MCF 10A (cell line): ENCODE measurements around the gene PTRH1. TPM values are rescaled to one million over a fixed set of nuclear protein-coding genes. Genes with fewer than 3 reads are reported as not detected.

Experiments used
- BruUV-seq: library from RNA; stranded (reverse); fragments of 400-500 nt; replicated peaks from 2 replicates; lab custom pipeline; 2021; lab: Mats Ljungman, UMichigan
- CTCF ChIA-PET: fragments of 300-600 bp; sonication (Branson Sonifier 250); formaldehyde crosslinking; extraction: SDS; loops from one replicate; lab custom pipeline; 2021; ENCODE audit warnings: antibody characterized with exemption, inconsistent platforms; lab: Yijun Ruan, JAX
- POLR2A ChIA-PET: fragments of 300-600, 350-650 bp; sonication (Branson Sonifier 250); formaldehyde crosslinking; extraction: SDS; loops from one replicate; lab custom pipeline; 2020; ENCODE audit warnings: antibody characterized with exemption, inconsistent platforms; lab: Yijun Ruan, JAX
- DNase-seq: peaks from one replicate; pipeline ENCODE4 v3.0.0-alpha.2; 2018; ENCODE audit not compliant: unreplicated experiment
- H3K27ac Mint-ChIP-seq: one replicate; pipeline ENCODE4 v1.8.0; 2022; ENCODE audit warnings: mild to moderate bottlenecking, low read depth, mixed read lengths; ENCODE audit not compliant: unreplicated experiment
- H3K27me3 Mint-ChIP-seq: one replicate; pipeline ENCODE4 v1.8.0; 2022; ENCODE audit warnings: mixed read lengths; ENCODE audit not compliant: insufficient read depth, unreplicated experiment
- H3K36me3 Mint-ChIP-seq: one replicate; pipeline ENCODE4 v1.8.0; 2022; ENCODE audit warnings: mild to moderate bottlenecking, moderate library complexity, mixed read lengths; ENCODE audit not compliant: insufficient read depth, unreplicated experiment
- H3K4me1 Mint-ChIP-seq: one replicate; pipeline ENCODE4 v1.8.0; 2022; ENCODE audit warnings: mixed read lengths; ENCODE audit not compliant: insufficient read depth, unreplicated experiment
- H3K4me3 Mint-ChIP-seq: one replicate; pipeline ENCODE4 v1.8.0; 2022; ENCODE audit warnings: mild to moderate bottlenecking, moderate library complexity, mixed read lengths; ENCODE audit not compliant: unreplicated experiment
- H3K9me3 Mint-ChIP-seq: one replicate; pipeline ENCODE4 v1.8.0; 2022; ENCODE audit warnings: mixed read lengths; ENCODE audit not compliant: unreplicated experiment
- CTCF ChIP-seq: fragments of 200-600 bp; IDR thresholded peaks from one replicate; pipeline ENCODE4 v1.8.0; 2022; ENCODE audit warnings: antibody characterized with exemption, mild to moderate bottlenecking; ENCODE audit not compliant: unreplicated experiment
- intact Hi-C: fragments of 100-400 bp; cut with micrococcal nuclease; formaldehyde crosslinking; loops from 2 replicates; pipeline ENCODE4 v1.14.1; 2022
- total RNA-seq: library from RNA; stranded (reverse); gene quantifications from 2 replicates; pipeline ENCODE4 v1.2.3, GENCODE V29; 2022

PTRH1 gene
- total RNA-seq, 1 experiment from 2014 or later: 35.2 TPM

GRCh38 chr9:127703289-127703946 is 12.0 kb downstream of the PTRH1 start:
- intact Hi-C loops: no loop called here
- Mint-ChIP-seq H3K9me3 (no peaks in the 10 kb centered on the region), H3K27ac (no peak overlapping the region), H3K4me1 (peaks cover 7% of the 10 kb centered on the region), H3K27me3 (no peaks in the 10 kb centered on the region), H3K36me3 (peaks cover 8% of the 10 kb centered on the region), H3K4me3 (no peak overlapping the region)
- no TSS peak for BruUV-seq
- POLR2A ChIA-PET: interaction anchor here (1.2 to 2.2 kb wide), 2 partner anchors 12 kb away, joined by 3 to 14 read pairs; partner anchors contain the start of genes PTRH1 and TTC16
- no peak for DNase-seq
- CTCF ChIA-PET: no interaction called here
- TF ChIP-seq CTCF: no peak

DNA sequence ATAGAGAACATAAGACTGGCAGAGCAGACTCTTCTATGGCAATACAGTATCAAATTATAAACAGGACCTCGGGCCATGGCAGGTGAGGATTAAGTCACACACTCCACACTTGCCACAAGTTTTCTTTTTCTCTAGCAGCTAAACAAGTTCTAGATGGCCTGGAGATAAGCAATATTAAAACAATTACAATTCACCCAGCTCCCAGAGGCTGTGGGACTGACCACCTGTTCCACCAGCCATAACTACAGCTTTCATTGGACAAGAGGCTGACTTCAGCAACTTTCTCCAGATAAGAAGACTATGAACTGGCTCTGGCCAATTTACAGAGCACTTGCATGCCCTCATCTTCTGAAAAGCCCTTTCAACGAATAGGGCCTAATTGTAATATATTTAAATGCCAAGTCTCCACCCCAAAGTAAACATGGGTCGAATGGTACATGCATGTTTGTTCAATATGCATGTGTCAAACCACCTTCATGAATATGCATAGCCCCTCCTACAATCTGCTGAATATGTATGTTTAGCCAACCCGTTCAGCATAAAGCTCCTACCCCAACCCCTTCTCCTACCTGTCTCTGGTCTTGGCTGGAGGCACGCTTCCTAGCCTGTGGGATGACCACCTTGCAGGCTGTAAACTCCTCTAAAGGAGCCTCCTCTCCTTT is 14.7 kb downstream of the PTRH1 start:
- Mint-ChIP-seq H3K4me1 (peaks cover 7% of the 10 kb centered on the region), H3K4me3 (no peak overlapping the region), H3K27me3 (no peaks in the 10 kb centered on the region), H3K9me3 (no peaks in the 10 kb centered on the region), H3K36me3 (peaks cover 13% of the 10 kb centered on the region), H3K27ac (no peak overlapping the region)
- TF ChIP-seq CTCF: no peak
- no TSS peak for BruUV-seq
- no peak for DNase-seq
- intact Hi-C loops: no loop called here
- ChIA-PET POLR2A (interaction anchor here (2.6 kb wide), 1 partner anchor 89 kb away, joined by 7 read pairs; the partner anchor contains the start of gene STXBP1), CTCF (interaction anchor here (0.6 to 0.7 kb wide), 2 partner anchors 15 to 71 kb away, joined by 3 read pairs; no protein-coding TSS in a partner anchor)

DNA sequence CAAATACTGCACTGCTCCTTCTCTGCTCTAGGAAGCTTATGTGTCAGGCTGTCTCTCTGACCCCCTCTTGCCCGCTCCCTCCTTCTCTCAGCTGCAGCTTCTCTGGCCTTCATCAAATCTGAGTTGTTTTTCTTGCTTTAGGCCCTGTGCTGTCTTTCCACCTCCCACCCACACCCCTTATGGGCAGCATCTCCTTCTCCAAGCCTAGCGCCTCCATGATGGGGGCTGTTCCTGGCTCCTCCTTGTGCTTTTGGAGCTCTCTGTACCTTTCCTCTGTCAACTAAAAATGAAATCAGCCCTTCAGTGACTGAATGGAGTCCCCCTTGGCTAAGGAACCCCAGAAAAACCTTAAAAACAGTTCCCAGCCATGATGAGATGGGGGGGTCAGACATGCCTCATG is 15.3 kb downstream of the PTRH1 start:
- Mint-ChIP-seq H3K36me3 (peaks cover 13% of the 10 kb centered on the region), H3K4me1 (peaks cover 7% of the 10 kb centered on the region), H3K4me3 (no peak overlapping the region), H3K27me3 (no peaks in the 10 kb centered on the region), H3K9me3 (no peaks in the 10 kb centered on the region), H3K27ac (no peak overlapping the region)
- BruUV-seq: no TSS peak
- TF ChIP-seq CTCF: no peak
- CTCF ChIA-PET: interaction anchor here (0.6 kb wide), 3 partner anchors 14 to 679 kb away, joined by 3 to 4 read pairs (median 3); no protein-coding TSS in a partner anchor
- intact Hi-C loops: no loop called here
- no peak for DNase-seq
- POLR2A ChIA-PET: interaction anchor here (2.6 kb wide), 1 partner anchor 89 kb away, joined by 7 read pairs; the partner anchor contains the start of gene STXBP1
